ENCODE data around the gene C10orf53.

The C10orf53 gene

DNA sequence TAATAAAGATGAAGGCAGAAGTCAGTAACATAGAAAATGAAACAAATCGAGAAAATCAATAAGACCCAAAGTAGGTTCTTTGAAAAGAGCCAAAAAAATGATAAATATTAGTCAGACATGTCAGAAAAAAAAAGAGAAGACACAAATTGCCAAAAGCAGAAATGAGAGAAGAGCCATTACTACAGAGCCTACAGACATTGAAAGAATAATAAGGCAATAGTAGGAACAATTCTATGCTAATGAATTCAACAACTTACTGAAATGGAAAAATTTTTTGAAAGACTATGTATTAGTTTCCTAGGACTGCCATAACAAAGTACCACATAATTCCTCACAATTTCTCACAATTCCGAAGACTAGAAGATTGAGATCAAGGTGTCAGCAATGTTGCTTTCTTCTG lies 47.1 kb downstream of the C10orf53 start:
- H3K4me3 ChIP-seq (ENCODE audit: low read depth, low read length) = no peak overlapping the region
- TF ChIP-seq, protein P1, sequence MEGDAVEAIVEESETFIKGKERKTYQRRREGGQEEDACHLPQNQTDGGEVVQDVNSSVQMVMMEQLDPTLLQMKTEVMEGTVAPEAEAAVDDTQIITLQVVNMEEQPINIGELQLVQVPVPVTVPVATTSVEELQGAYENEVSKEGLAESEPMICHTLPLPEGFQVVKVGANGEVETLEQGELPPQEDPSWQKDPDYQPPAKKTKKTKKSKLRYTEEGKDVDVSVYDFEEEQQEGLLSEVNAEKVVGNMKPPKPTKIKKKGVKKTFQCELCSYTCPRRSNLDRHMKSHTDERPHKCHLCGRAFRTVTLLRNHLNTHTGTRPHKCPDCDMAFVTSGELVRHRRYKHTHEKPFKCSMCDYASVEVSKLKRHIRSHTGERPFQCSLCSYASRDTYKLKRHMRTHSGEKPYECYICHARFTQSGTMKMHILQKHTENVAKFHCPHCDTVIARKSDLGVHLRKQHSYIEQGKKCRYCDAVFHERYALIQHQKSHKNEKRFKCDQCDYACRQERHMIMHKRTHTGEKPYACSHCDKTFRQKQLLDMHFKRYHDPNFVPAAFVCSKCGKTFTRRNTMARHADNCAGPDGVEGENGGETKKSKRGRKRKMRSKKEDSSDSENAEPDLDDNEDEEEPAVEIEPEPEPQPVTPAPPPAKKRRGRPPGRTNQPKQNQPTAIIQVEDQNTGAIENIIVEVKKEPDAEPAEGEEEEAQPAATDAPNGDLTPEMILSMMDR (IDR thresholded peaks at IDR 0.05; ENCODE audit: insufficient read depth, low read depth, low read length, missing control alignments) = no peak
- no peak for DNase-seq (ENCODE audit: low read depth)

DNA sequence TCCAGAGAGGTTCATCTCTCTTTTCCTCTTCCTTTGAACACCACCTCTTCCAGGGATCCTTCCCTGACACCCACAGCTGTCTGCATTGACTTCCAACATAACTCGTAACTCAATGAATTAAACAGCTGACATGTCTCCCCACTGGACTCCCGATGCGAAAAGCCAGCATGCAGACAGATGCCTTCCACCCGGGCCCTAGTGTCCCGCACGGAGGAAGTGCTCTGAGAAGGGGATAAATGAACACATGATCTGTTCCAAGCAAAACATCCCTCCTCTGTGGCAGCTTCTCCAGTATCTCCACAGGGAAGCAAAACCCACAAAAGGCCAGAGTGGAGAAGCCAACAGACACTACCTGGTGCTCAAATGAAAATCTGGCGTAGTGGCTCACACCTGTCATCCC lies 54.4 kb downstream of the C10orf53 start:
- TF ChIP-seq, protein P1 (IDR thresholded peaks at IDR 0.05; ENCODE audit: insufficient read depth, low read depth, low read length, missing control alignments) = no peak
- H3K4me3 ChIP-seq (ENCODE audit: low read depth, low read length) = no peak overlapping the region
- DNase-seq (ENCODE audit: low read depth) = no peak

DNA sequence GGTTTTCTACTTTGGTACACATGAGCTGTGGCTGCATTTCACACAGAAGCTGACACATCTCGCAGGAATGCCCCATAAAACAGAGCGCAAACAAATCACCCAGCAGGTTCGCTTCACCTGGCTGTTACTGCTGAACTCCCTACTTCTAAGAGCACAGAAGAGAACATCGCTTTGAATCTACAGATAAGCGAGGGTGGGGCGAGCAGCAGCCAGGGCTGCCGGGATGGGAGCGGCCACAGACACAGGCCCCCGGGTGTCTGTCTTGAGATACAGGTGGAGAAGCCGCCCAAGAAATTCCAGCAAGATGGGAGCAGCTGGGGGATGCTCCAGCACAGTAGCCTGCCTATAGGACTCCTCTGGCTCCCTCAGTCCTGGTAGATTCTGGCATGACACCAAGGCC lies 55.2 kb downstream of the C10orf53 start:
- TF ChIP-seq, protein P1 (IDR thresholded peaks at IDR 0.05; ENCODE audit: insufficient read depth, low read depth, low read length, missing control alignments) = no peak
- no peak for DNase-seq (ENCODE audit: low read depth)
- H3K4me3 ChIP-seq (ENCODE audit: low read depth, low read length) = no peak overlapping the region

DNA sequence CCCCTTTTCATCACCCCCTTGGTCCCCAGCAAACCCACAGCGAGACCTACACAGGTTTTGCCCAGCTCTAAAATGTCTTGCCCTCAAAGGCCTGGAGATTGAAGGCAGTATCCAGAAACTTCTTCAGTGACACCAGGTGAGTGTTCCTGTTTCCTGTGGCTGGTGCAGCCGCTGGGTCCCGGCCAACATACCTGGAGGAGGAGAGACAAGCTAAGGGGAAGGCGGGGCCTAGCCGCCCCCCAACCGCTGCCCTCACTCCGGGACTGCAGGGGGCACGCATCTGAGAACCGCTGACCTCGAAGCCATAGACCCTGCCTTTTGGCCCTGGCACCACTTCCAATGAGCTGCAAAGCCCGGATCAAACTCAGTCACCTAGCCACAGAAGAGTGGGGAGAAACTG lies 55.7 kb downstream of the C10orf53 start:
- TF ChIP-seq, protein P1 (IDR thresholded peaks at IDR 0.05; ENCODE audit: insufficient read depth, low read depth, low read length, missing control alignments) = no peak
- H3K4me3 ChIP-seq (ENCODE audit: low read depth, low read length) = no peak overlapping the region
- no peak for DNase-seq (ENCODE audit: low read depth)

DNA sequence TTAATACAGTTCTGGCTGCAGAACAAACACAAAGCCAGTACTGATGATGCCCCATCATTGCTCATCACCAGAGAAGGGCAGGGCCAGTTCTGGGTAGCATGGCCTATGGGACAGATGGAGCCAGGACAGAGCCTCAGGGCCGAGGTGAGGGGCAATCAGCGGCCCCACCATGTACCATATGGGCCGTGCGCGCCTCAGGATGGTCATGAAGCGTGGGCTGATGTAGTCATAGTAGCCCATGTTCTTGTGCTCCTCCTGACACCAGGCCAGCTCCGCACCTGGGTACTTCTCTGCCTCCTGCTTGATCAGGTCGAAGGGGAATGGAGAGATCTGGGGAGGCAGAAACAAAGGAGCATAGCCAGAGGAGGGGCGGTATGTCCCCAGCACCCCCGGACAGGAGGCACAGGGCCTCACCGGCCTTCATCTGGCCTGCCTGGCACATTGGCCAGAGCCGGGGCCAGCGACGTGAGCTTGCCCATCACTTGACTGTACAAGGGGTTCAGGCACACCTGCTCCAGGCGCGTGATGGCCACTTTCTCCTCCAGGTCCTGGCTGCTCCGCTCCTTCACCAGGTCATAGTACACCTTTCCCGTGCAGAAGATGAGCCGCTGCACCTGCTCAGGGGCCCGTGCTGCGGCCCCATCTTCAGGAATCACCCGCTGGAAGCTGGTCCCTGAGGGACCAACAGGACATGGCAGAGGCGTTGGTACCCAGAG lies 56.6 kb downstream of the C10orf53 start:
- no peak for DNase-seq (ENCODE audit: low read depth)
- TF ChIP-seq, protein P1 (IDR thresholded peaks at IDR 0.05; ENCODE audit: insufficient read depth, low read depth, low read length, missing control alignments) = no peak

DNA sequence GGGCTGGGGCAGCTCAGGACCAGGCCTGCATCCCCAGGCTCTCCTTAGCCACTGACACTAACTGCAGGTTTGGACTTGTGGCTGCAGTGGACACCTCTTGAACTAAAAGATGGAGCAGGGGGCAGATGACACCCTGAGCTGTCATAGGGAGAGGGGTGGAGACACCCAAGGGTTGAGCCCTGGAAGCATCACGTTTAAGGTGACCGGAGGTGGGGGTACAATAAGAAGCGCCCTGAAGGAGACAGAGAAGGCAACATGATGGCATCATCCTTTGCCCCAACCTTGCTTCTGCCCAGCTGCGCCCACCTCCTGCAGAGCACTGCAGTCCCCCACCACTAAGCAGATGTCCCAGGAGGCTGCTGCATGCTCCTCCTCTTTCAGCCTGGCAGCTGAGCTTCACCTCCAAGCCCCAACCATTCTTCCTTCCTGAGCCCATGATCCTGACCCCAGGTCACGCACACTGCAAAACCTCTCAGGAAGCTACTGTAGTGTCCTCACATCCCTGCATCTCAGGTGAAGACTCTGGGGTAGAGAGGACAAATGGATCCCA lies 57.2 kb downstream of the C10orf53 start:
- no peak for DNase-seq (ENCODE audit: low read depth)
- H3K4me3 ChIP-seq (ENCODE audit: low read depth, low read length) = no peak overlapping the region
- TF ChIP-seq, protein P1 (IDR thresholded peaks at IDR 0.05; ENCODE audit: insufficient read depth, low read depth, low read length, missing control alignments) = no peak

More for the DNA sequence above, 56.6 kb downstream of the C10orf53 start:
- no peak overlapping the region for H3K4me3 ChIP-seq (ENCODE audit: low read depth, low read length)

Data from GM12865 (cell line).